ENCODE data around the gene SAMD13. TPM values are rescaled to one million over a fixed set of nuclear protein-coding genes. Genes with fewer than 3 reads are reported as not detected.

SAMD13 gene
- total RNA-seq, 1 experiment from 2014 or later, result 0.61 TPM

- Histone ChIP-seq H3K18ac (ENCODE audit: insufficient read length, low read depth, low read length) (no peak overlapping the region), H3K23me2 (ENCODE audit: insufficient read length, low read depth, low read length, poor library complexity, severe bottlenecking) (peaks cover 4% of the 10 kb centered on the region), H2AFZ (ENCODE audit: low read length) (no peak overlapping the region), H4K20me1 (ENCODE audit: control insufficient read depth, insufficient read depth, insufficient read length) (no peaks in the 10 kb centered on the region), H3K23ac (ENCODE audit: insufficient read length, low read depth, low read length) (no peak overlapping the region), H4K91ac (ENCODE audit: insufficient read length, low read depth, low read length) (no peak overlapping the region), H3K27me3 (ENCODE audit: insufficient read depth, low read length) (no peaks in the 10 kb centered on the region), H3K79me2 (ENCODE audit: insufficient read depth, low read length) (no peaks in the 10 kb centered on the region), H3K56ac (ENCODE audit: insufficient read length, low read depth, low read length) (no peak overlapping the region), H3K9ac (ENCODE audit: extremely low read depth, insufficient read length, low read length) (no peak overlapping the region), H3K27ac (ENCODE audit: insufficient read length, low read depth, low read length) (no peak overlapping the region), H2BK15ac (ENCODE audit: low read depth, low read length) (no peak overlapping the region), H4K8ac (replicated peaks; ENCODE audit: insufficient read length, low read depth, low read length) (no peak overlapping the region), H3K14ac (ENCODE audit: insufficient read depth, low read length) (no peak overlapping the region), H3K4ac (ENCODE audit: low read depth, low read length) (no peak overlapping the region), H3T11ph (ENCODE audit: low read length) (no peak overlapping the region), H2BK120ac (ENCODE audit: low read depth, low read length, poor library complexity, severe bottlenecking) (no peak overlapping the region), H3K9me3 (ENCODE audit: control insufficient read depth, low read depth, low read length) (no peaks in the 10 kb centered on the region), H2BK12ac (ENCODE audit: insufficient read length, low read depth, low read length) (no peak overlapping the region), H4K5ac (ENCODE audit: insufficient read length, low read depth, low read length) (no peak overlapping the region), H2BK20ac (ENCODE audit: low read depth, low read length, poor library complexity, severe bottlenecking) (no peak overlapping the region), H3K4me1 (ENCODE audit: insufficient read depth, low read length) (peaks cover 4% of the 10 kb centered on the region; the same call in 1 of the 2 replicates), H2BK5ac (ENCODE audit: insufficient read length, low read length) (no peak overlapping the region), H2AK5ac (ENCODE audit: insufficient read length, low read length) (no peak overlapping the region), H3K79me1 (ENCODE audit: insufficient read depth, low read depth, low read length, poor library complexity, severe bottlenecking) (no peaks in the 10 kb centered on the region), H3K4me2 (ENCODE audit: insufficient read depth, insufficient read length, low read length) (no peak overlapping the region)
- peaks cover 12 to 13% of the 10 kb centered on the region in 2 experiments for H3K4me1 Mint-ChIP-seq
- DNase-seq, result no peak
- TF ChIP-seq CTCF (conservative IDR thresholded peaks at IDR 0.05), result no peak
- WGBS (ENCODE audit: extremely low coverage, insufficient read length, low lambda C conversion rate), result no CpG with 5 or more reads among the region's 2 CpGs
- H3K36me3 Mint-ChIP-seq (ENCODE audit: insufficient read depth in 1 of 3, low read depth in 3 of 3), result peaks cover 0 to 9% (median 0%) of the 10 kb centered on the region in 3 experiments; a peak in 1 of 7 replicates
- H3K9me3 Mint-ChIP-seq, result no peaks in the 10 kb centered on the region
- no peak overlapping the region for H3K4me3 Mint-ChIP-seq
- no peak overlapping the region for H3K27ac Mint-ChIP-seq
- no peaks in the 10 kb centered on the region for H3K27me3 Mint-ChIP-seq (ENCODE audit: low read depth)
Measured at GRCh38 chr1:84307398-84307797, 5.9 kb downstream of the SAMD13 start.
